IMR-90 (cell line): ENCODE data around the gene NME7. TPM values are rescaled to one million over a fixed set of nuclear protein-coding genes. Genes with fewer than 3 reads are reported as not detected.

Experiments
- ATAC-seq: fragments of 200-7000 bp; cut with Tn5 transposase; 2 replicates; pipeline ENCODE4 v1.9.1; 2020; ENCODE audit warnings: low read depth, mild to moderate bottlenecking, moderate library complexity
- BruUV-seq: library from RNA; stranded (reverse); fragments of 400-500 nt; replicated peaks from 2 replicates; lab custom pipeline; 2021; lab: Mats Ljungman, UMichigan
- CTCF ChIA-PET: fragments of 300-600 bp; formaldehyde crosslinking; extraction: SDS; loops from one replicate; lab custom pipeline; 2021; ENCODE audit warnings: antibody characterized with exemption; lab: Yijun Ruan, JAX
- POLR2A ChIA-PET: fragments of 300-600 bp; sonication (Branson Sonifier 250); formaldehyde crosslinking; loops from one replicate; lab custom pipeline; 2022; ENCODE audit warnings: antibody characterized with exemption; ENCODE audit not compliant: unreplicated experiment; lab: Charles Lee
- DNase-seq: peaks from one replicate; pipeline ENCODE4 v3.0.0; 2013
- H2AFZ ChIP-seq: replicated peaks from 2 replicates; pipeline ENCODE3; 2013; ENCODE audit warnings: low read length, mild to moderate bottlenecking; ENCODE audit not compliant: poor library complexity
- H2AK5ac ChIP-seq: 2 replicates; pipeline ENCODE4 v1.6.1; 2013; ENCODE audit warnings: low read depth, low read length, inconsistent platforms
- H2AK9ac ChIP-seq: replicated peaks from 2 replicates; pipeline ENCODE3; 2013; ENCODE audit warnings: mild to moderate bottlenecking, low read depth, low read length, moderate library complexity; ENCODE audit not compliant: poor library complexity
- H2BK120ac ChIP-seq: 2 replicates; pipeline ENCODE4 v1.6.1; 2013; ENCODE audit warnings: low read depth, low read length, inconsistent platforms
- H2BK15ac ChIP-seq: 3 replicates; pipeline ENCODE4 v1.6.1; 2013; ENCODE audit warnings: low read depth, low read length, inconsistent platforms
- H2BK20ac ChIP-seq: 2 replicates; pipeline ENCODE4 v1.6.1; 2013; ENCODE audit warnings: low read depth, mild to moderate bottlenecking, inconsistent platforms, low read length, moderate library complexity
- H2BK5ac ChIP-seq: 2 replicates; pipeline ENCODE4 v1.6.1; 2013; ENCODE audit warnings: mild to moderate bottlenecking, low read depth, low read length, inconsistent platforms; ENCODE audit not compliant: poor library complexity, severe bottlenecking
- H3K14ac ChIP-seq: replicated peaks from 2 replicates; pipeline ENCODE4 v1.6.1; 2013; ENCODE audit warnings: low read depth, low read length, inconsistent platforms
- H3K18ac ChIP-seq: 2 replicates; pipeline ENCODE4 v1.6.1; 2013; ENCODE audit warnings: low read depth, low read length, control low read depth
- H3K23ac ChIP-seq: 2 replicates; pipeline ENCODE4 v1.6.1; 2013; ENCODE audit warnings: low read depth, low read length, inconsistent platforms
- H3K27ac ChIP-seq: 2 replicates; pipeline ENCODE4 v1.5.1; 2013; ENCODE audit warnings: mild to moderate bottlenecking, control low read depth, low read length; ENCODE audit not compliant: insufficient read depth
- H3K27me3 ChIP-seq: 2 replicates; pipeline ENCODE4 v1.6.1; 2013; ENCODE audit warnings: low read length; ENCODE audit not compliant: control insufficient read depth, insufficient read depth
- H3K36me3 ChIP-seq: 2 replicates; pipeline ENCODE4 v1.6.1; 2013; ENCODE audit warnings: low read length, mixed read lengths; ENCODE audit not compliant: control insufficient read depth, insufficient read depth
- H3K4ac ChIP-seq: 2 replicates; pipeline ENCODE4 v1.6.1; 2013; ENCODE audit warnings: low read depth, low read length, inconsistent platforms
- H3K4me1 ChIP-seq: 2 replicates; pipeline ENCODE4 v1.6.1; 2013; ENCODE audit warnings: low read length, mixed read lengths; ENCODE audit not compliant: control insufficient read depth, insufficient read depth
- H3K4me2 ChIP-seq: 2 replicates; pipeline ENCODE4 v1.6.1; 2013; ENCODE audit warnings: low read depth, mild to moderate bottlenecking, control low read depth, low read length, moderate library complexity
- H3K4me3 ChIP-seq: 2 replicates; pipeline ENCODE4 v1.5.1; 2013; ENCODE audit warnings: low read depth, mild to moderate bottlenecking, control low read depth, low read length, moderate library complexity; ENCODE audit not compliant: insufficient read depth
- H3K56ac ChIP-seq: 2 replicates; pipeline ENCODE4 v1.6.1; 2013; ENCODE audit warnings: low read length, inconsistent platforms; ENCODE audit not compliant: insufficient read depth; ENCODE audit errors: extremely low read depth
- H3K79me1 ChIP-seq, 2 experiments: 2 replicates each; pipeline ENCODE4 v1.6.1; 2013; ENCODE audit warnings: low read length in 2 of 2, inconsistent platforms in 1 of 2, low read depth in 1 of 2
- H3K9ac ChIP-seq: 2 replicates; pipeline ENCODE4 v1.6.1; 2013; ENCODE audit warnings: low read depth, low read length, control low read depth
- H3K9me1 ChIP-seq: 2 replicates; pipeline ENCODE4 v1.6.1; 2013; ENCODE audit warnings: low read length, inconsistent platforms; ENCODE audit not compliant: insufficient read depth
- H3K9me3 ChIP-seq: 2 replicates; pipeline ENCODE4 v1.6.1; 2013; ENCODE audit warnings: low read length; ENCODE audit not compliant: control insufficient read depth, insufficient read depth
- H4K20me1 ChIP-seq: 2 replicates; pipeline ENCODE4 v1.6.1; 2013; ENCODE audit warnings: low read length, inconsistent platforms; ENCODE audit not compliant: insufficient read depth
- H4K5ac ChIP-seq: 2 replicates; pipeline ENCODE4 v1.6.1; 2013; ENCODE audit warnings: mild to moderate bottlenecking, low read depth, low read length, control low read depth
- H4K8ac ChIP-seq, 2 experiments: 2 replicates each; pipeline ENCODE4 v1.6.1; 2013; ENCODE audit warnings: low read depth in 2 of 2, low read length in 2 of 2, control low read depth in 1 of 2, inconsistent platforms in 1 of 2
- H4K91ac ChIP-seq: 2 replicates; pipeline ENCODE4 v1.6.1; 2013; ENCODE audit warnings: low read depth, low read length, inconsistent platforms; ENCODE audit not compliant: insufficient read depth
- CHD1 ChIP-seq: IDR thresholded peaks from 2 replicates; pipeline ENCODE4 v1.6.1; 2012; ENCODE audit warnings: low read depth, low read length, improper control_type of control experiment
- FOS ChIP-seq: fragments of 150-350 bp; IDR thresholded peaks from 2 replicates; pipeline ENCODE4 v1.6.1; 2016; ENCODE audit warnings: low read depth, low read length
- MAFK ChIP-seq: IDR thresholded peaks from 2 replicates; pipeline ENCODE4 v1.6.1; 2012; ENCODE audit warnings: low read depth, low read length, improper control_type of control experiment
- MAZ ChIP-seq: IDR thresholded peaks from 2 replicates; pipeline ENCODE4 v1.6.1; 2012; ENCODE audit warnings: low read depth, mild to moderate bottlenecking, low read length, improper control_type of control experiment, moderate library complexity, borderline replicate concordance
- MXI1 ChIP-seq: IDR thresholded peaks from 2 replicates; pipeline ENCODE4 v1.6.1; 2012; ENCODE audit warnings: low read depth, mild to moderate bottlenecking, low read length, moderate library complexity, borderline replicate concordance
- NFE2L2 ChIP-seq: fragments of 150-350 bp; IDR thresholded peaks from 2 replicates; pipeline ENCODE4 v1.6.1; 2016; ENCODE audit warnings: low read depth, mild to moderate bottlenecking, low read length
- POLR2A ChIP-seq: IDR thresholded peaks from 2 replicates; pipeline ENCODE4 v1.6.1; 2012; ENCODE audit warnings: mild to moderate bottlenecking, low read depth, low read length
- RFX5 ChIP-seq: IDR thresholded peaks from 2 replicates; pipeline ENCODE4 v1.8.0; 2012; ENCODE audit warnings: low read depth, mild to moderate bottlenecking, low read length, moderate library complexity
- SMC3 ChIP-seq: fragments of 150-350 bp; IDR thresholded peaks from 2 replicates; pipeline ENCODE4 v1.6.1; 2016; ENCODE audit warnings: low read depth, mild to moderate bottlenecking, antibody characterized with exemption, low read length, moderate library complexity
- USF2 ChIP-seq: fragments of 150-350 bp; IDR thresholded peaks from 2 replicates; pipeline ENCODE4 v1.6.1; 2017; ENCODE audit warnings: mild to moderate bottlenecking, antibody characterized with exemption, low read length, low read depth
- WGBS, 2 experiments: methylation state at CpG; one replicate each; pipeline versions ENCODE4 v1.1.5 to v1.1.7; 2013; ENCODE audit warnings: missing lambda C conversion rate in 2 of 2; ENCODE audit not compliant: insufficient read length in 1 of 2; ENCODE audit errors: extremely low coverage in 2 of 2; 5-methylcytosine and 5-hydroxymethylcytosine counted together
- dilution Hi-C: fragments of 300-500 bp; cut with HindIII; formaldehyde crosslinking; loops from one replicate; pipeline ENCODE4 v1.14.3; 2018; ENCODE audit warnings: low sequenced_read_pairs; ENCODE audit not compliant: unreplicated experiment
- in situ Hi-C: fragments of 300-500 bp; cut with MboI; formaldehyde crosslinking; loops from 3 replicates; pipeline ENCODE4 v1.14.3; 2019; ENCODE audit warnings: low sequenced_read_pairs, inconsistent platforms, mixed read lengths
- intact Hi-C: fragments of 100-400 bp; cut with micrococcal nuclease; formaldehyde crosslinking; loops from 2 replicates; pipeline ENCODE4 v1.10.0; 2022
- polyA plus RNA-seq, 3 experiments: library from polyadenylated mRNA; depleted of rRNA; stranded (reverse); fragments of >200 nt; gene quantifications; 2 replicates each; pipeline ENCODE4 v1.2.3, GENCODE V29; 2012; ENCODE audit warnings: low replicate concordance in 1 of 3
- total RNA-seq: library from RNA; depleted of rRNA; stranded (reverse); fragments of >200 nt; gene quantifications from 2 replicates; pipeline ENCODE4 v1.2.3, GENCODE V29; 2012
- TF ChIP-seq, protein P1 (sequence below): fragments of 150-350 bp; IDR thresholded peaks from 2 replicates; pipeline ENCODE4 v1.6.1; 2016; ENCODE audit warnings: low read depth, mild to moderate bottlenecking, low read length, moderate library complexity, borderline replicate concordance

Gene NME7
- total and polyA plus RNA-seq, 2 of the 4 experiments (the other 2 are of a cell fraction), result 18.3 to 22.4 TPM

DNA sequence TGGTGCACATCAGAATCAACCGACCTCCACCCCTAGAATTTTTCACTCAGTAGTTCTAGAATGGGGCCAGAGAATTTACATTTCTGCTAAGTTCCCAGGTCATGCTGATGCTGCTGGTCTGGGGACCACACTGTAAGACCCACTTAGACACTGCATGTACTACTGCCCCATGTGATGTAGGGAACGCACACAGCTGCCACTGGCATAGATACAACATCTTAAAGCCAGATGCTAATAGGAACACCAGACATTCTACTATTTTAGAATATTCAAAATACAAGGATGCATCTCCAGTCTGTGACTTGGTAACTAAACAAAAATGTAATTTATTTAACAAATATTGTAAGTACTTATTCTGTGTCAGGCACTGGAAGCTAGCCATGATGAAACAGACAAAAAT is 275.2 kb downstream of the NME7 start:
- TF ChIP-seq CHD1, result no peak
- no peak for TF ChIP-seq FOS
- TF ChIP-seq MXI1, result no peak
- no peak for TF ChIP-seq SMC3
- TF ChIP-seq, protein P1, sequence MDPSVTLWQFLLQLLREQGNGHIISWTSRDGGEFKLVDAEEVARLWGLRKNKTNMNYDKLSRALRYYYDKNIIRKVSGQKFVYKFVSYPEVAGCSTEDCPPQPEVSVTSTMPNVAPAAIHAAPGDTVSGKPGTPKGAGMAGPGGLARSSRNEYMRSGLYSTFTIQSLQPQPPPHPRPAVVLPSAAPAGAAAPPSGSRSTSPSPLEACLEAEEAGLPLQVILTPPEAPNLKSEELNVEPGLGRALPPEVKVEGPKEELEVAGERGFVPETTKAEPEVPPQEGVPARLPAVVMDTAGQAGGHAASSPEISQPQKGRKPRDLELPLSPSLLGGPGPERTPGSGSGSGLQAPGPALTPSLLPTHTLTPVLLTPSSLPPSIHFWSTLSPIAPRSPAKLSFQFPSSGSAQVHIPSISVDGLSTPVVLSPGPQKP, result no peak
- no peak for TF ChIP-seq RFX5
- TF ChIP-seq USF2, result no peak
- no peak for TF ChIP-seq POLR2A
- no peak for TF ChIP-seq MAZ
- TF ChIP-seq NFE2L2, result no peak
- no peak for TF ChIP-seq MAFK

More for the DNA sequence above, 275.2 kb downstream of the NME7 start:
- Histone ChIP-seq H3K18ac (no peak overlapping the region), H4K8ac (no peak overlapping the region), H2BK20ac (no peak overlapping the region), H3K4me1 (no peaks in the 10 kb centered on the region), H3K27me3 (peaks cover 5% of the 10 kb centered on the region), H3K4me3 (no peak overlapping the region), H3K4me2 (no peak overlapping the region), H4K91ac (no peak overlapping the region), H3K79me1 (no peaks in the 10 kb centered on the region), H3K27ac (no peak overlapping the region), H2AFZ (no peak overlapping the region), H3K9me1 (no peaks in the 10 kb centered on the region), H4K5ac (no peak overlapping the region), H3K36me3 (no peaks in the 10 kb centered on the region), H2BK5ac (no peak overlapping the region), H3K14ac (no peak overlapping the region), H2AK9ac (no peak overlapping the region), H3K9me3 (no peaks in the 10 kb centered on the region), H3K56ac (no peak overlapping the region), H4K20me1 (no peaks in the 10 kb centered on the region), H3K23ac (no peak overlapping the region), H2AK5ac (no peak overlapping the region), H2BK15ac (no peak overlapping the region), H3K4ac (no peak overlapping the region), H3K9ac (no peak overlapping the region), H2BK120ac (no peak overlapping the region)
- ChIA-PET CTCF (no interaction called here), POLR2A (no interaction called here)
- dilution Hi-C loops (no loop called here), in situ Hi-C loops (no loop called here), intact Hi-C loops (no loop called here)
- no TSS peak for BruUV-seq
- WGBS, 2 experiments, result no CpG with 5 or more reads among the region's 2 CpGs
- DNase-seq, result no peak
- no peak for ATAC-seq
